Heart left ventricle (tissue), 16 donors: ENCODE data around the gene GP5. TPM values are rescaled to one million over a fixed set of nuclear protein-coding genes. Genes with fewer than 3 reads are reported as not detected.

Source experiments
- ATAC-seq, 4 donors: fragments of 200-7000 bp; cut with Tn5 transposase; one replicate each; pipeline ENCODE4 v1.9.1; 2020 to 2022; ENCODE audit warnings: moderate library complexity in 4 of 4, mild to moderate bottlenecking in 3 of 4, moderate number of reproducible peaks in 1 of 4
- DNase-seq, 5 donors: peaks; one replicate each; pipeline ENCODE4 v3.0.0-alpha.2; 2020
- H3K27ac ChIP-seq, 12 donors: fragments of 200-600 bp; sonication (generic) in 4 of 12; one replicate each; pipeline versions ENCODE4 v1.5.0 to v1.8.0; 2016 to 2022; ENCODE audit warnings: mild to moderate bottlenecking in 2 of 12
- H3K27me3 ChIP-seq, 9 donors: fragments of 200-600 bp; sonication (generic) in 2 of 9; one replicate each; pipeline versions ENCODE4 v1.5.1 to v1.8.0; 2016 to 2022; ENCODE audit warnings: mild to moderate bottlenecking in 3 of 9
- H3K36me3 ChIP-seq, 9 donors: fragments of 200-600 bp; sonication (generic) in 2 of 9; one replicate each; pipeline versions ENCODE4 v1.5.0 to v1.8.0; 2018 to 2022; ENCODE audit warnings: mild to moderate bottlenecking in 2 of 9
- H3K4me1 ChIP-seq, 12 donors: fragments of 200-600 bp; sonication (generic) in 4 of 12; one replicate each; pipeline versions ENCODE4 v1.5.0 to v1.8.0; 2016 to 2022; ENCODE audit warnings: mild to moderate bottlenecking in 3 of 12
- H3K4me3 ChIP-seq, 12 donors: fragments of 200-600 bp; sonication (generic) in 4 of 12; one replicate each; pipeline versions ENCODE4 v1.5.0 to v1.8.0; 2017 to 2022; ENCODE audit warnings: mild to moderate bottlenecking in 9 of 12, moderate library complexity in 4 of 12
- H3K9me3 ChIP-seq, 12 donors: fragments of 200-600 bp; sonication (generic) in 4 of 12; one replicate each; pipeline versions ENCODE4 v1.5.0 to v1.8.0; 2016 to 2022; ENCODE audit warnings: mild to moderate bottlenecking in 1 of 12
- CTCF ChIP-seq, 12 donors: fragments of 200-600 bp; sonication (generic) in 4 of 12; IDR thresholded peaks; one replicate each; pipeline versions ENCODE4 v1.5.0 to v1.8.0; 2018 to 2022; ENCODE audit warnings: antibody characterized with exemption in 12 of 12, mild to moderate bottlenecking in 5 of 12
- POLR2A ChIP-seq, 2 donors: fragments of 450-650 bp; IDR thresholded peaks; one replicate each; pipeline ENCODE4 v1.6.1; 2017; ENCODE audit warnings: antibody characterized with exemption in 2 of 2, mild to moderate bottlenecking in 2 of 2, moderate library complexity in 2 of 2
- WGBS, 4 donors: extraction: QIAGEN DNeasy Blood & Tissue Kit in 2 of 4; methylation state at CpG; one replicate each; pipeline versions ENCODE4 v1.1.5 to v1.1.7; 2013 to 2018; 5-methylcytosine and 5-hydroxymethylcytosine counted together
- intact Hi-C, 10 donors: fragments of 100-400 bp; cut with DNase I; formaldehyde crosslinking; loops; one replicate each; pipeline versions ENCODE4 v1.11.1 to v1.14.2; 2022
- polyA plus RNA-seq, 2 donors: library from polyadenylated mRNA; stranded (reverse); fragments of 200-250 nt; gene quantifications; one replicate each; pipeline ENCODE4 v1.2.3, GENCODE V29; 2013
- total RNA-seq, 9 donors: library from RNA; depleted of rRNA in 2 of 9; stranded (reverse); fragments of >200 nt in 2 of 9; fragmentation: NEBNext Ultra II Directional in 3 of 9; extraction: Animal tissue kit (Norgen Biotek cat#: 25700) in 3 of 9; gene quantifications; one replicate each; pipeline versions ENCODE4 v1.1.0 to v1.2.4, GENCODE V29; 2016 to 2023
- donor health status: ischemic (EF 13 %, LVEDD 7.1; RV severe dilation, severe dysfunction).
- donor health status: healthy with polysubstance abuse.
- donor health status: DM: no; HTN: yes; CAD: no.
- donor health status: DM: no; HTN: no; CAD: no.
- donor health status: ischemic (EF 25% LVEDD 6.9; RV normal size, moderate dysfunction).
- donor health status: ischemic (EF 25% LVEDD 5.7; RV mildly dilated, moderate dysfunction).
- donor health status: healthy.
- donor health status: DM: yes; HTN: yes; CAD: no.
- donor health status: ischemic (EF 35%, LVEDD 5.7; RV mildly dilated, moderate dysfunction).
- donor health status: nonischemic (EF 11% LVEDD 7.7; RV severe dilation, severe dysfunction).
- donor health status: DM: yes; HTN: yes; CAD: no.
- donor health status: PGD.
- donor health status: ischemic (EF 29% LVEDD 5.4; RV normal size, mild dysfunction).
- donor health status: nonischemic (EF 23%, LVEDD 6.1; RV moderate dilation, normal function).

Gene GP5
- total and polyA plus RNA-seq, 11 donors, result 0.04 to 0.12 (median 0.09) TPM; not detected in 7

DNA sequence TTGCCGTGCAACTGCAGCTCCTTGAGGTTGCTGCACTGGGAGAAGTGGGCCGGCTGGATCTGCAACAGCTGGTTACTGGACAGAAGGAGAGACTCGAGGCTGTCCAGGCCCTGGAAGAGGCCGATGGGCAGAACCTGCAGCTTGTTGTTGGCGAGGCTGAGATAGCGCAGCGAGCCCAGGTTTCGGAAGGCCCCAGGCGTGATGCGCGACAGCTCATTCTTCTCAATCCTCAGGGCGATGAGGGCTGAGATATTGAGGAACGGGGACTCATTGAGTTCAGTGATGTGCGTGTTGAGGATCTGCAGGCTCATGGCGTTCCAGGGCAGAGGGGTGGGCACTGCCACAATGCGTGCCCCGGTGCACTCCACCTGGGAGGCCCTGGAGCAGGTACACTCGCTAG is 38.5 kb downstream of the GP5 start:
- Histone ChIP-seq H3K36me3 (no peaks in the 10 kb centered on the region), H3K9me3 (no peaks in the 10 kb centered on the region), H3K27me3 (peaks cover 0 to 11% (median 0%) of the 10 kb centered on the region in 9 donors), H3K4me1 (peaks cover 0 to 16% (median 9%) of the 10 kb centered on the region in 12 donors), H3K27ac (no peak overlapping the region), H3K4me3 (no peak overlapping the region)
- 89 to 94% (median 92%) methylated on average over 16 to 18 of the region's 18 CpGs for WGBS, 4 donors
- intact Hi-C loops, result no loop called here
- DNase-seq (no peak), ATAC-seq (no peak)
- no peak for TF ChIP-seq CTCF (IDR thresholded peaks at IDR 0.05)
- no peak for TF ChIP-seq POLR2A (IDR thresholded peaks at IDR 0.05)

DNA sequence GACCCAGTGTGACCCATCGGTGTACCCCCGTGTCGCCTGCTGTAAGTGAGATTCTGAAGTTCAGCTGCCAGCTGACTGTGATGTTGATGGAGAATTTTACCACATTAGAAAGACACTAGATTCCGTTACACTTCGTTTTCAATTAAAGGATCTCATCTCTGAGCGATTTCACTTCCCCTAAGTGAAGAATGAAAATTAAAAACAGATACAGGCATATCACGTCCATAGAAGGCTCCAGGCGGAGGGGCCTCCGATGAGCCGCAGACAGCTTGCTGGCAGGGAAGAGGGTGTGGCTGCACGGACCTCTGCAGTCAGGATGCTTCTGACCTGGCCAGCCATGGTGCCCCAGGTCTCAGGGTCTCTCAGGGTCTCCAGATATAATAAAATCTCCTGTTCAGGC is 41.4 kb downstream of the GP5 start:
- no peak for ATAC-seq
- 86 to 93% (median 92%) methylated on average over 11 of the region's 11 CpGs for WGBS, 4 donors

GRCh38 chr3:194355379-194355778 is 43.7 kb downstream of the GP5 start:
- no peaks in the 10 kb centered on the region for H3K4me1 ChIP-seq
- TF ChIP-seq POLR2A (IDR thresholded peaks at IDR 0.05), result no peak
- TF ChIP-seq CTCF (IDR thresholded peaks at IDR 0.05), result no peak
- H3K36me3 ChIP-seq, result no peaks in the 10 kb centered on the region
- no peak overlapping the region for H3K4me3 ChIP-seq
- H3K9me3 ChIP-seq, result no peaks in the 10 kb centered on the region
- H3K27me3 ChIP-seq, result peaks cover 0 to 11% (median 0%) of the 10 kb centered on the region in 9 donors
- no peak overlapping the region for H3K27ac ChIP-seq
- ATAC-seq (no peak), DNase-seq (no peak)
- intact Hi-C loops, result no loop called here
- WGBS, 4 donors, result 70 to 74% (median 71%) methylated on average over 7 of the region's 7 CpGs

More for the DNA sequence above, 41.4 kb downstream of the GP5 start:
- TF ChIP-seq POLR2A (IDR thresholded peaks at IDR 0.05) (no peak), CTCF (IDR thresholded peaks at IDR 0.05) (no peak)
- Histone ChIP-seq H3K9me3 (no peaks in the 10 kb centered on the region), H3K27me3 (peaks cover 0 to 11% (median 0%) of the 10 kb centered on the region in 9 donors), H3K4me1 (no peaks in the 10 kb centered on the region), H3K36me3 (no peaks in the 10 kb centered on the region), H3K4me3 (no peak overlapping the region), H3K27ac (no peak overlapping the region)
- intact Hi-C loops, result no loop called here
- no peak for DNase-seq

DNA sequence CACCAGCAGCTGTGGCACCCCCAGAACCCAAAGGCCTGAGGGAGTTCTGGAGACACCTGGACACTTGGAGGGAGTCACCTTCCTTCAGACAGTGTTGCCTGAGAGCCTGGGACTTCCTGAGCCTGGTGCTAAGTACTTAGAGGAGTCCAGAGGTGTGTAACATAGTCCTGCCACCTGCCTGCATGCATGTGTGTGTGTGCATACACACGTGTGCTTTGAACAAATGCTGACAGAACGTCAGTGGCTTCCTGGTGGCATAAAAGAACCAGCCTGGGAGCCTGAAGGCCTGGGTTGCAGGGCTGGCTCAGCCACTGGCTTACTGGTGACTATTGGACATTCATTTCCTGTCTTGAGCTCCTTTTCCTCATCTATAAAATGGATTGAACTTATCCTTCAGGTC is 44.8 kb downstream of the GP5 start:
- DNase-seq, result no peak
- Histone ChIP-seq H3K27ac (no peak overlapping the region), H3K27me3 (peaks cover 0 to 7% (median 0%) of the 10 kb centered on the region in 9 donors), H3K4me3 (no peak overlapping the region), H3K9me3 (no peaks in the 10 kb centered on the region), H3K36me3 (no peaks in the 10 kb centered on the region), H3K4me1 (no peaks in the 10 kb centered on the region)
- WGBS, 4 donors, result 78 to 84% (median 82%) methylated on average over 2 of the region's 2 CpGs
- TF ChIP-seq POLR2A (IDR thresholded peaks at IDR 0.05), result no peak
- TF ChIP-seq CTCF (IDR thresholded peaks at IDR 0.05), result no peak
- intact Hi-C loops, result no loop called here
- no peak for ATAC-seq
